GM12801 (cell line): Measurements from ENCODE around the gene PLA1A.

Source experiments
- TF ChIP-seq, protein P1 (sequence below): IDR thresholded peaks from one replicate; pipeline ENCODE4 v1.5.1; 2011; ENCODE audit warnings: control low read depth; ENCODE audit not compliant: insufficient read length; ENCODE audit errors: extremely low read depth

The PLA1A gene

DNA sequence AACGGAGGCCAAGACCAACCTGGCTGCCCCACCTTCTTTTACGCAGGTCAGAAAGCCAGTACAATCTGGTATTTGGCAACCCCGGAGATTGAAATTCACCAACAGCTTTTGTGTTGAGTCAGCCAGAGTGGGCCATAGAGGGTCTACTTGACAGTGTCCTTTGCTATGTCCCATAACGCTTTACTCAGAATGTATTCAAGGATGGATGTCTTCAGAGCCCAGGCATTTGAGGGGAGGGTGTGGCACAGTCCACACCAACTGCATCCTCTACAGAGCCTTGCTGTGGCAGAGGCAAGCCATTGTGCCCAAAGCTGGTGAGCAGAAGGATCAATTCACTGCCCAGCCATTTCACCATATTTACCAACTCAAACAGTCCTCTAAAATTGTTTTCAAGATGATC is 18.4 kb downstream of the PLA1A start:
- TF ChIP-seq, protein P1, sequence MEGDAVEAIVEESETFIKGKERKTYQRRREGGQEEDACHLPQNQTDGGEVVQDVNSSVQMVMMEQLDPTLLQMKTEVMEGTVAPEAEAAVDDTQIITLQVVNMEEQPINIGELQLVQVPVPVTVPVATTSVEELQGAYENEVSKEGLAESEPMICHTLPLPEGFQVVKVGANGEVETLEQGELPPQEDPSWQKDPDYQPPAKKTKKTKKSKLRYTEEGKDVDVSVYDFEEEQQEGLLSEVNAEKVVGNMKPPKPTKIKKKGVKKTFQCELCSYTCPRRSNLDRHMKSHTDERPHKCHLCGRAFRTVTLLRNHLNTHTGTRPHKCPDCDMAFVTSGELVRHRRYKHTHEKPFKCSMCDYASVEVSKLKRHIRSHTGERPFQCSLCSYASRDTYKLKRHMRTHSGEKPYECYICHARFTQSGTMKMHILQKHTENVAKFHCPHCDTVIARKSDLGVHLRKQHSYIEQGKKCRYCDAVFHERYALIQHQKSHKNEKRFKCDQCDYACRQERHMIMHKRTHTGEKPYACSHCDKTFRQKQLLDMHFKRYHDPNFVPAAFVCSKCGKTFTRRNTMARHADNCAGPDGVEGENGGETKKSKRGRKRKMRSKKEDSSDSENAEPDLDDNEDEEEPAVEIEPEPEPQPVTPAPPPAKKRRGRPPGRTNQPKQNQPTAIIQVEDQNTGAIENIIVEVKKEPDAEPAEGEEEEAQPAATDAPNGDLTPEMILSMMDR: no peak

DNA sequence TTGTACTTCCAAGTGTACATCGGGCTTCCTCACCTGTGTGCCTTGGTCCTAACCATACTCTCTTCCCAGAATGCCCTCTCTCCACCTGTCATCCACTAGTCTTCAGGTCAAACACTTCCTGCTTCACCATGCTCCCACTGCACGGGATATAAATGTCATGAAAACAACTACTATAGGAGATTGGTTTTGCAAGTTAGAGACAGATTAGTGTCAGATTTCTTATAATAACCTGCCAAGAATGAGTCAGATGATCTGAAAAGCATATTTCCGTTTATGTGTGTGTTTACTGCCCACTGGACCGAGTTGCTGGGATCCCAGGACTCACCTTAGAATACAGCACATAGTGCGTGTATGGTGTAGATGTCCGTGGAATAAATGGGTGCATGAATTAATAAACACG is 21.4 kb downstream of the PLA1A start:
- TF ChIP-seq, protein P1: no peak

DNA sequence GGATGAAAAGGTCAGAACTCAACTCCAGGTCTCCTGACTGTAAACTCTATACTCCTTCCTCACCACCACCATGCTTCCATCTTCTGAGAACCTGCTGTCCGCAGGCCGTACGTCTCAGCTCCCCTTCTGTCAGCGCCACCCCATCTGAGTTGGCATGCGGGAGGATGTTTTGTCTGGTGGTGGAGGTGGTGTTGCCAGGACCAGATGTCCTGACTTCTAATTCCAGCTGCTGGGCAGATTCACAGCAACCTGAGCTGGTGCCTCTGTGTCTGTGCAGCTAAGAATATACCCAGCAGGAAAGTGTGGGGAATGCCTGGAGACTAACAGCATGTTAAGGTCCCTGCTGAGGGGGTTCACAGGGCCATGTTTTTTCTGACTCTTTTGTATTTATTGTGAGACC is 23.2 kb downstream of the PLA1A start:
- TF ChIP-seq, protein P1: no peak

DNA sequence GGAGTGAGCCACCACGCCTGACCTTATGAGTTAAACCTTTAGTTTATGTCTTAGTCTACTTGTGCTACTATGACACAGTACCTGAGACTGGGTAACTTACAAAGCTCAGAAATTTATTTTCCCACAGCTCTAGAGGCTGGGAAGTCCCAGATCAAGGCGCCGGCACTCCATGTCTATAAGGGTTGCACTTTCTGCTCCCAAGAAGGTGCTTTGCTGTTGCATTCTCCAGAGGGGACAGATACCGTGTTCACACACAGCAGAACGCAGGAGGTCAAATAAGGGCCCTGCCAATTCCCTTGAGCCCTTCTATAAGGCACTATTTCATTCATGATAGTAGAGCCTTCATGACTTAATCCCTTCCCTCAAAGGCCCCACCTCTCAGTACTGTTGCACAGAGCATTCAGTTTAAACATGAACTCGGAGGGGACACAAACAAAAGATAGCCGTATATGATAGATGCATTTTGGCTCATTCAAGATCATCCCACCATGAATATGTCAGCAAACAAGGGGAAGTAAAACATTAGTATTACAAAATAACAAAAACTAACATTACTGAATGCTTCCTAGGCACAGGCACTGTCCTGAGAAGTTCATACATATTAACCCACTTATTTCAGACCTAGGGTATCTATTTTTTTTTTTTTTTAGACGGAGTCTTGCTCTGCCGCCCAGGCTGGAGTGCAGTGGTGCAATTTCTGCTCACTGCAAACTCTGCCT is 26.5 kb downstream of the PLA1A start:
- TF ChIP-seq, protein P1: no peak

DNA sequence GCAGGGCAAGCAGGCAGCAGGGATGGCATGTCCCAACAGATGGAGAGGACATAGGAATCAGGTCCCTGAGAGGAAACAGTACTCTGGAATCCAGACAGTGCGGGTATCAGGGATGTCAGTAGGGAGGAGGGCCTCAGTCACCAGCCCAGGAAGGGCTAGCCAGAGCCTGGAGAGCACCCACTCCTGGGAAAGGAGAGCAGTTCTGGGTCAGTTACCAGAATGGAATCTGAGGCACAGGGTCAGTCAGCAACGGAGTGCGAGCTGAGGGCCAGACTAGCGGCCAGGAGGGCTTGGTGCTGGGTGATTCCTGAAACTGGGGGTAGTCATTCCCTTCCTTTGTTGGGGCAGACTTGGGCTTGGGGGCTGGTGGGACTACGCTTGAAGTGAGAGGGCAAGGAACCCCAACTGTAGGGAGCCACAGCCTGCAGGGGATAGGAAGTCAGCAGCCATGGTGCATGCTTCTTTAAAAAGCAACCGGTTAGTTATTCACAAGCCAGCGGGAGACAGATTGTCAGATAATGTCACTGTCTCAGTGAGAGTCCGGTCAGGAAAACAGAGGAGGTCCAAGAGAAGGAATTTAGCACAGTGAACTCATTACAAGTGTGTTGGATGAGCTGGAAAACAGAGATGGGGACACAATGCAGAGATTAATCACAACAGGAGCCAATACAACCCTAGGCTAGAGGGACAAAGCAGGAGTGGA is 27.9 kb downstream of the PLA1A start:
- TF ChIP-seq, protein P1: no peak

DNA sequence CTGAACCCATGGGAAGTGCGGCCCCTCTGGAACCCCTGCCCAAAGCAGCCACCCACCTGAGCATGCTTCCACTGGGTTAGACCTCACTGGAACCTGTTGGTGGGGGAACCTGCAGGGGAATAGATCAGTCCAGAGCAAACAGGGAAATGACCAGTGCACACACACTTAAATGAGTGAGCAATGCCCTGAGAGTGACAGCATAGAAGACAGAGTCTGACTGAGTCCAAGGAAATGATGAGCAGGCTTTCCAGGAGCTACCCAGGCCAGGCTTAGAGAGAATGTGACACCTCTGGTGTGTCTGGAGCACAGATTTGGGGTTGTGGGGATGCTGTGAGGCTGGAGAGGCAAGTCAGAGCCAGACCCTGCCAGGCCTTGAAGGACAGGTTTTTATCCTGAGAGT is 28.5 kb downstream of the PLA1A start:
- TF ChIP-seq, protein P1: no peak

DNA sequence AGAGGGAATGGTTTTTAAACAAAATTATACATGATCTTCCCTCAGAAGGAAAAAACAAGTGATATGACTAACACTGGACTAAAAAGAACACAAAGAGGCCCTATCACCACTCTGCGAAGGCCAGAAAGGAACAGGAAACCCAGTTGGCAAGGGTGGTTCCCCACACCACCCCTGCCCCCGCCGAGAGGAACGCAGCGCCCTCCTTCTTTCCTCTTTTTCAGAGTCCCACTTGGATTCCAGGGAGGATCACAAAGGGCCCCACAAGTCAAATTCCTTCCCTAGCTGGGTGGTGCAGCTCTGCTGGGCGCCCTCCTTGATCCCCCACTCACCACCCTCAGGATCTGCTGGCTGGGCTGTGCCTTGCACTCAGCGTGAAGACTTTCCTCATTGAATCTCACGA is 29.8 kb downstream of the PLA1A start:
- TF ChIP-seq, protein P1: no peak
